Stimulated activated CD8-positive, alpha-beta memory T cell treated with anti-CD3 and anti-CD28 coated beads, Interleukin-7, amount 100 ng/mL, for 4 hours (primary cell): ENCODE measurements around the gene CEP126.
"Not testable (repeated sequence)": the region's sequence is repeated elsewhere in the genome, so short reads cannot be mapped to it uniquely, and the experiment has no call there.

ENCODE experiments used
- DNase-seq, 2 donors: peaks; one replicate each; pipeline ENCODE4 v3.0.0-alpha.2; 2020; ENCODE audit warnings: low read depth in 2 of 2

The CEP126 gene

DNA sequence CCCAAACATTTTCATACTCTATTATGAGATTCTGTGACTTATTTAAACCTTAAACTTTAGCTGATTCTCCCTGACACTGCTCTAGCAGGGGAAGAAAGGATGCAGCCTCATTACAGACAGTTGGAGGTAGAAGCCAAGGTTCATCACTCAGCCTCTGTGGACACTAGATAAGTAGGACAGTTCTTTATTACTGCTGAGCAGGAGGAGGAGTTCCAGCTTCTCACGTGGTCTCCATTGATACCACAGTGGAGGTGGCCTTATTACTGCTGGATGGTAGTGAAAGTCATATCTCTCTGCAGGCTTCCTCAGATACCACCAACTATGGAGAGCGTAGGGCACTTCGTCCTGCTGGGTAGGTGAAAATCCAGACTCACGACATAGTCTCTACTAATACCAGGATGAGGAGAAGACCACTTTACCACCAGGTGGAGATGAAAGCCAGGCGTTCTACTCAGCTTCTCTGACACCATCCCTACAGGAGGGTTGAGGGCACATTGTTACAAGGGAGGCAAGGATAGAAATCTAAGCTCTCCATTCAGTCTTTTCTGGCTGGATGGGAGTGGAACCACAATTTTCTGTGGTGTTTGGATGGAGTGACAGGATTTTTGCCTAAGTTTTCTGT lies 14.6 kb downstream of the CEP126 start:
- DNase-seq: no peak

DNA sequence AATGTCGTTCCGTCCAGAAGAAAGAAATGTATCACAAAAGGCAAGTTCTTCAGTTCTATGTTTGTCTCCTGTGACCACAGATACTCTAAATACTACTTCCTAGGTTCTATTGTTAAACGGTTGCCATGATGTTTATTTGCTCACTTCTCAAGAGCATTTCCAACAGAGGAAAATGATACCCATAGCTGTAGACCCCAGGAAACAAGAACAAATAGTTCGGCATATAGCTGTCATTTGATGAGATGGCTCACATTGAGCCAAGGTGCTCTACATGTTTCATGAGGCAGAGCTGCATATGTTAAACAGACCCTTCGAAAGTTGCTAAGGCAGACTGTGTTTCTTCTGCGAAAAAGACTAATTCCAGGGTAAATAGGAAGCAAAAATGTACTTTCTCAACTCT lies 16.9 kb downstream of the CEP126 start:
- no peak for DNase-seq

DNA sequence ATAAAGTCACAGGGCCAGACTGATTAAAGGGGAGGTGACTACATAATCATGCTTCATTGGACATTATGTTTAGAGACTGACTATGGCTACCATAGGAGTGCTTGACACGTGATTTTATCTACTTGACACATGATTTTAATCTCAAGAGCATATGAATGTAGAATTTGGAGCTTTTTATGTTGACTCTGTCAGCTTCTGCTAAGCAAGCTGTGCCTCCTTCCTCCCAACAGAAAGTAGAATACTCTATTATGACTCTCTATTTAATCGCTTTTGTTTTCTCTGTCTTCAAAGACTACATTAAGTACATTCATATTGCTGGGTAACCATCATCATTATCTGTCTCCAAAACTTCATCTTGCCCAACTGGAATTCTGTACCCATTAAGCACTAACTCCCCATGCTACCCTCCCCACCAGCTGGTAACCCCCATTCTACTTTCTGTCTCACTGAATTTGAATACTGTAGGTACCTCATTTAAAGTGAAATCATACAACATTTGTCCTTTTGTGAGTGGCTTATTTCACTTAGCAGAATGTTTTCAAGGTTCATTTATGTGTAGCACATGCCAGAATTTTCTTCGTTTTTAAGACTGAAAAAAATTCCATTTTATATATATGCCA lies 26.2 kb downstream of the CEP126 start:
- no peak for DNase-seq

- DNase-seq: no peak
Observed at GRCh38 chr11:101944923-101945322, 30.1 kb downstream of the CEP126 start.

- DNase-seq: no peak
Observed at GRCh38 chr11:101945448-101945847, 30.6 kb downstream of the CEP126 start.

GRCh38 chr11:101949680-101950220 lies 34.9 kb downstream of the CEP126 start:
- DNase-seq: no peak

- DNase-seq: no peak
Observed at GRCh38 chr11:101955278-101955677, 40.5 kb downstream of the CEP126 start.

DNA sequence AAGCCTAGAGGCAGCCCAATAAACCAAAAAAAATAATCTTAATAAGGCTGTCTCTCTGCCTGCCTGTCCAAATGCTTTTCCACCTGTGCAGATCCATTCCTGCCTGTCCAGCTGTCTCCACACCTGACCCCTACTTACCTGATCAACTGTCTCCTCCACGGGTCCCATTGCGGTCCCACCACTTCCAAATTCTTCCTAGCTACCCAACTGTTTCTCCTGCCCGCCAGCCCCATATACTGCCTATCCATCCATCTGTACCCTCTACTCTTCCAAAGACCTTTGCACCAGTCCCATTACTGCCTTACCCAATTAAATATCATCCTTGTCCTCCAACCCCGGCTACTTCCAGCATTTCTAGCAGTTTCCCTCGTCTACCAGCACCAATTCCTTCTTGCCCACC lies 40.9 kb downstream of the CEP126 start:
- no peak for DNase-seq

DNA sequence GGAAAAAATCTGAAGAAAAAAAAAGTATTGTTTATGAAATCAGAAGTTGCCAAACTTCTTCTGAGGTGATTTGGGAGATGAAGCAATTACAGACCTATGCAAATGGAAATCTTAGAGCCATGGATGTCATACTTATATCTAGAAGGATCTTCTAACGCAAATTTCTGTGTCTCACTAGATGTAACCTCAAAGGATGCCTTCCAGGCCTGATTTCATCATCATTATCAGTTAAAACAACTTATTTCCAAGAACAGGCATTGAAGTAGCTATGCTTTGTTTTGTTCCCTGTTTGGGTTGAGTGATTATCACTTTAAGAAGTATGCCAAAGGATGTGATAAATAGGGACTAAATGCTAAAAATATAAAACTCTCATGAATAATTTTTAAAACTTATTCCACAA lies 45.4 kb downstream of the CEP126 start:
- DNase-seq: no peak

- not testable (repeated sequence) for DNase-seq
Observed at GRCh38 chr11:101964200-101964599, 49.4 kb downstream of the CEP126 start.

DNA sequence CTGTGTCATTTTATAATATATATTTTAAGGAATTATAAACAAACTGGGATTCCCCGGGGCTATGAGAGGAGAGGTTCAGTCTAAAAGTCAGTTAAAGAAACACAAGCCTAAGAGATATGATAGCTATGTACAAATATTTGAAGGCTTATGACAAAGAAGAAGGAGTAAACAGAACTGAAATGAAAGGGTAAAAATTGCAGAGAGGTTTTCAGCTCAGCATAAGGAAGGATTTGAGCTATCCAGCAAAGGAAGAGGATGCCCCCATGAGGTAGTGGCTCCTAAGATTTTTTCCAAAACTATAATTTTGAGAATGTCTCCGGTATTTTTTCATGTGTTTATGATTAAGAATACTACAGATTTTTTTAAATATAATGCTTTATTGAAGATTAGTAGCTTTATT lies 59.4 kb downstream of the CEP126 start:
- no peak for DNase-seq

DNA sequence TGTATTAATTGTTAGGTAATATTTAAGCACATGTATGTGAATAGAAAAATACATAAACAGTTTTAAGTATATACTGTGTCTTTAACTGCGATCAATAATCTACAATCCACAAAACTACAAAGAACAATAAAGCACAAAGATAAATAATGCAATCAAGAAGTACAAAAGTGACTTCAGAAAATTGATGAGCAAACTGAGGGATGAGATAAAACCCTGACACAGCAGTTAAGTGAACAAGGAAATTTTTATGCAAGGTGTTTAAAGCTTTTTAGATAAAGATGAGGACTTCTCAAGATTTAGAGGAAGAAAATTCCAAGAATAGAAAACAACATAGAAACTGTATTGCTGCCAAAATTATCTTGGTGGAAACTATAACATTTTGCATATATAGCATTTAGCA lies 60.0 kb downstream of the CEP126 start:
- no peak for DNase-seq

- DNase-seq: no peak
Observed at GRCh38 chr11:101975734-101976133, 60.9 kb downstream of the CEP126 start.

- no peak for DNase-seq
Observed at GRCh38 chr11:101987370-101987769, 72.6 kb downstream of the CEP126 start.

DNA sequence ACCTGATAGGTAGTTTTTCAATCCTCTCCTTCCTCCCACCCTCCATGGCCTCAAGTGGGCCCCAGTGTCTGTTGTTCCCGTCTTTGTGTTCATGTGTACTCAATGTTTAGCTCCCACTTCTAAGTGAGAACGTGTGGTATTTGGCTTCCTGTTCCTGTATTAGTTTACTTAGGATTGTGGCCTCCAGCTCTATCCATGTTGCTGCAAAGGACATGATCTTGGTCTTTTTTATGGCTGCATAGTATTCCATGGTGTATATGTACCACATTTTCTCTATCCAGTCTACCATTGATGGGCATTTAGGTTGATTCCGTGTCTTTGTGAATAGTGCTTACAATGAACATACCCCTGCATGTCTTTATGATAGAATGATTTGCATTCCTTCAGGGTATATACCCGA lies 78.4 kb downstream of the CEP126 start:
- no peak for DNase-seq

GRCh38 chr11:101994052-101994469 lies 79.3 kb downstream of the CEP126 start:
- DNase-seq: not testable (repeated sequence)

- no peak for DNase-seq
Observed at GRCh38 chr11:101996111-101996510, 81.3 kb downstream of the CEP126 start.

DNA sequence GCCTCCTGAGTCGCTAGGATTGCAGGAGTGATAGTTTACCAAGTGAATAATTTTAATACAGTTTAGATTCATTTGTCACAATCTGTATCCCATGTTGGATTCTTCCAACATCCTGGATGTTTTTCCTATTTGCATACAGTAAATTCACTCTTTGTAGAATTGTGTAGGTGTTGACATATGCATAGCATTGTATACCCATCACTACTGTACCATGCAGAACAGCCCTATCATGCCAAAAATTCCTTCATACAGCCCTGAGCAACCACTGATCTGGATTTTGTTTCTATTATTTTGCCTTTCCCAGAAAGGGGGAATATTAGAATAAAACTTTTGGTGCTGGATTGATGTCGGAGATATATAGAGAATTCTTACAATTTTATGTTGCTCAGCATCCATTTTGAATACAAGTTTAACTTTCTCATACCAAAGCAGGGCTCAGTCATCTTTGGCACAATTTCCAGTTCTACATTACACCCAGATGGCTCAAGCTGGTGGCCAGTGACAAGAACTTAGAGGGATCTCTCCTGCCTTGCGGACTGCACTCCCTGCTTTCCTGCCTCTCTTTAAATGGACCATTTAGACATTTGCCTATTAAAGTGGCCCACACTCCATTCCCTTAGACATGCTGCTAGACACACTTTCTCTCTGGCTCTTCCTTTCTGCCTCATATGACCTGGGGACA lies 87.0 kb downstream of the CEP126 start:
- DNase-seq: no peak

GRCh38 chr11:102004220-102004619 lies 89.4 kb downstream of the CEP126 start:
- DNase-seq: no peak

DNA sequence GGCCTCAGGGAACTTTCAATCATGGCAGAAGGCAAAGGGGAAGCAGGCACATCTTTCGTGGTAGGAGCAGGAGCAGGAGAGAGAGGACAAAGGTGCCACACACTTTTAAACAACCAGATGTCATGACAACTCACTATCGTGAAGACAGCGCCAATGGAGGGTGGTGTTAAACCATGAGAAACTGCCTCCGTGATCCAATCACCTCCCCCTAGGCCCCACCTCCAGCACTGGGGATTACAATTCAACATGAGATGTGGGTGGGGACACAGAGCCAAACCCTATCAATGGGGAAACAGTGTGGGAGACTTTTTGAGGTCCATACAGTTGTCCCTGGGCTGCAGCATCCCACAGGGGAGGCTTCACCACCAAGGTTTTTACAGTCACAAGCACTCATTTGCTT lies 90.5 kb downstream of the CEP126 start:
- no peak for DNase-seq

DNA sequence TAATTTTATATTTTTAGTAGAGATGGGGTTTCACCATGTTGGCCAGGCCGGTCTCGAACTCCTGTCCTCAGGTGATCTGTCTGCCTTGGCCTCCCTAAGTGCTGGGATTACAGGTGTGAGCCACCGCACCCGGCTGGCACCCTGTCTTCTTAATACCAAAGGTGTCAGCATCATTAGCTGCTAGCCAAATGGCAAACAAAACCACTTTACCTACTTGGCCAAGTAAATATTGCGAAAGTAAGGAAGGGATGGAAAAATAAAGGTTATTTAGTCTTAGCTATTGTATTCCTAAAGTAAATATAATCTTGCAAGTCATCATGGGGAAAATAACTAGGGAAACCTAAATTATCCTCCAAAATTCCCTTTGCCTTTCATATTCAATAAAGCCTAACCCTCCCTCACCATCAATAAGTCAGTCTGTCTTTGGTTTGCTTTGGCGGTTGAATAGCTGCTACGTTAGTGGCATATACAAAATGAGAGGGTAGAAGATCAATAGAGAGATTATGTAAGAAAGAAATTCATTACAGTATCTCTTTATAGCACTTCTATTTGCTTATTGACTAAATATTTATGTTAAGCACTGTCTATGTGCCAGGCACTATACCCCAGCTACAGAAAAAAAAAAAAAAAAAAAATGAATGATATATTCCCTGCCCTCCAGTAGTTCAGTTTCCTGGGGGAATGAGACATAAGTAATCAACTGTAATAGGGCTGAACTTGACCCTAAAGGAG lies 92.2 kb downstream of the CEP126 start:
- DNase-seq: no peak
